HuH-7 (cell line): Measurements from ENCODE around the gene CPNE1.
"Not testable (repeated sequence)": the region's sequence is repeated elsewhere in the genome, so short reads cannot be mapped to it uniquely, and the experiment has no call there.

Experiments used
- DNase-seq: peaks from one replicate; pipeline ENCODE4 v3.0.0; 2011; ENCODE audit warnings: low spot score

CPNE1 gene

GRCh38 chr20:35664466-35665206, at the start of gene CPNE1, which contains the start of gene RBM12:
Gene CPNE1, minus strand, starts transcription at chr20:35664900. Its CDS starts 31,977 bp downstream, at chr20:35632923.
Gene RBM12, minus strand, starts transcription at chr20:35664900. Its CDS starts 9,578 bp downstream, at chr20:35655322.
- DNase-seq = peak; percentile 99

GRCh38 chr20:35714127-35714526, 49.4 kb upstream of the CPNE1 start:
- no peak for DNase-seq

- not testable (repeated sequence) for DNase-seq
Measured at GRCh38 chr20:35713120-35713519, 48.4 kb upstream of the CPNE1 start.

GRCh38 chr20:35711588-35712209, 47.0 kb upstream of the CPNE1 start:
- no peak for DNase-seq

GRCh38 chr20:35710884-35711587, 46.3 kb upstream of the CPNE1 start:
- no peak for DNase-seq

GRCh38 chr20:35710039-35710438, 45.3 kb upstream of the CPNE1 start:
- no peak for DNase-seq

- DNase-seq = no peak
Measured at GRCh38 chr20:35709259-35709658, 44.6 kb upstream of the CPNE1 start.

GRCh38 chr20:35708502-35708901, 43.8 kb upstream of the CPNE1 start:
- DNase-seq = no peak

GRCh38 chr20:35706591-35707529, 42.2 kb upstream of the CPNE1 start:
- DNase-seq = not testable (repeated sequence)

- DNase-seq = not testable (repeated sequence)
Measured at GRCh38 chr20:35705894-35706293, 41.2 kb upstream of the CPNE1 start.

- no peak for DNase-seq
Measured at GRCh38 chr20:35704514-35705261, 40.0 kb upstream of the CPNE1 start.

GRCh38 chr20:35702824-35703695, 38.4 kb upstream of the CPNE1 start:
- no peak for DNase-seq

- no peak for DNase-seq
Measured at GRCh38 chr20:35702051-35702823, 37.5 kb upstream of the CPNE1 start.

GRCh38 chr20:35700625-35701148, 36.0 kb upstream of the CPNE1 start:
- DNase-seq = no peak

GRCh38 chr20:35699957-35700624, 35.4 kb upstream of the CPNE1 start:
- DNase-seq = no peak

- peak; percentile 96 for DNase-seq
Measured at GRCh38 chr20:35699127-35699956, 34.6 kb upstream of the CPNE1 start, which contains the start of the genes NFS1 and ROMO1. Gene NFS1, minus strand, starts transcription at chr20:35699352. Its CDS starts 64 bp downstream, at chr20:35699288. Gene ROMO1, plus strand, starts transcription at chr20:35699405. Its CDS starts 228 bp downstream, at chr20:35699633.
